GM10847 (cell line): ENCODE results near the gene TEX101.

ENCODE experiments used
- POLR2A ChIP-seq: IDR thresholded peaks from 2 replicates; pipeline ENCODE4 v1.6.1; 2011; ENCODE audit not compliant: insufficient read length; ENCODE audit errors: extremely low read depth

The TEX101 gene

GRCh38 chr19:43467276-43467675, 52.6 kb downstream of the TEX101 start:
- TF ChIP-seq POLR2A: no peak

GRCh38 chr19:43467730-43468129, 53.0 kb downstream of the TEX101 start:
- no peak for TF ChIP-seq POLR2A
